GM04504 (cell line): ENCODE measurements around the gene BMP6.
"Not testable (repeated sequence)": the region's sequence is repeated elsewhere in the genome, so short reads cannot be mapped to it uniquely, and the experiment has no call there.

Experiments used
- DNase-seq: peaks from one replicate; pipeline ENCODE4 v3.0.0-alpha.2; 2012; ENCODE audit warnings: low read depth

The BMP6 gene

DNA sequence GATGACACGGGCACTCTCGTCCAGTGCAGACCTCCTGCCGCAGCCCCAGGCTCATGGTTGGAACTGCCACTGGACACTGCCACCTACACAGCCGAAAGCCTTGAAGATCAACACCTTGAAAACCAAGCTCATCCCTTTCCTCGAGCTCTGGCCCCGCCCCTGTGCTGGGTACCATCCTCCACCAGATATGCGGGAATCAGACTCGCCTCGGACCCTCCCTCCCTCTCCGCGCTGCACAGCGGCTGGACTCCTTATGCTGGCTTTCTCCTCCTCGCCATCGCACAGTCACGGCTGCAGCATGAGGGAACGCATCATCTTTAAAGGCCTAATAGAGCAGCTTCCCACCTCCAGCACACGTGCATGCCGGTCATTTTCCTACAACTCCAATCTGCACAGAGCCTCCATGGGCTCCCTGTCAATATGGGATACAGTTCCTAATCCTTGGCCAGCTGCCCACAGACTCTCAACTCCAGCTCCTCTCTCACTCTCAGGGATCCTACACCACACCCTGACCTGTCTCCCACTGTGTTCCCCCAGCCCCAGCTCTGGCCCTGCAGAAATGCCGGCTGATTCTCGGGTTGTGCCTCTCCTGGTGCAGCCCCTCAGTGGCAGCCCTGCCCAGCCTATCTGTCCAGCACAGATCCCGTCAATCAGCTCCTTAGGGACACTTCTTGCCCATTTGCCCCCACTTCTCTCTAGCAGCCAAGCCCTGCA, 161.5 kb downstream of the BMP6 start:
- no peak for DNase-seq

- DNase-seq, result no peak
These were observed 162.9 kb downstream of the BMP6 start for GRCh38 chr6:7888587-7889357.

- DNase-seq, result no peak
These were observed 165.4 kb downstream of the BMP6 start for GRCh38 chr6:7891078-7891872.

DNA sequence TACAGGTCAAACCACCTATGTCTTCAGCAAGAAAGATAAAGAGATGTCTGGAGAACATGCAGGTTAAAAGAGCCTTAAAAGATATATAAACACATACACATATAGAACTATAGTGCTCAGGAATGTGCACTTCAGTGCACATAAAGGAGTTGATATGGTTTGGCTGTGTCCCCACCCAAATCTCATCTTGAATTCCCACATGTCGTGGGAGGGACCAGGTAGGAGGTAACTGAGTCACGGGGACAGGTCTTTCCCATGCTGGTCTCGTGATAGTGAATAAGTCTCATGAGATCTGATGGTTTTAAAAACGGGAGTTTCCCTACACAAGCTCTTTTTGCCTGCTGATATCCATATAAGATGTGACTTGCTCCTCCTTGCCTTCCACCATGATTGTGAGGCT, 166.5 kb downstream of the BMP6 start:
- not testable (repeated sequence) for DNase-seq

DNA sequence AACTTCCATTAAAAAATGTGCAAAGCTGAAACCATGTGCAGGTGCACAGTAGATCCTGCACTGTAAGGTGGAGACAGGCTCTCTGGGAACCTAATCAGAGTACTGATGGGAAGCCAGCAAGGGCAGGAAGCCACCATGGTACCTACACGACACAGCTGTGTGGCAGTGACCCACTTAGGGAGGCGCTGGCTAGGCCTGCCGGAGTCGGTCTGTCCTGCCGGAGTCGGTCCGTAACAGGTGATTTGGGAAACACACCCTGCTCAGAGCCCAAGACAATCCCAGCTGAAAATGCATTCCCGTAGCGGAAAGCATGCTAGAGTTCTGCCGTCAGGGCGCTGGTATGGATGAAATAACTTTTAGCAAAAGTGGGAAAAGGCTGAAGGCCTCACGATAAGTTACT, 167.4 kb downstream of the BMP6 start:
- DNase-seq, result no peak

DNA sequence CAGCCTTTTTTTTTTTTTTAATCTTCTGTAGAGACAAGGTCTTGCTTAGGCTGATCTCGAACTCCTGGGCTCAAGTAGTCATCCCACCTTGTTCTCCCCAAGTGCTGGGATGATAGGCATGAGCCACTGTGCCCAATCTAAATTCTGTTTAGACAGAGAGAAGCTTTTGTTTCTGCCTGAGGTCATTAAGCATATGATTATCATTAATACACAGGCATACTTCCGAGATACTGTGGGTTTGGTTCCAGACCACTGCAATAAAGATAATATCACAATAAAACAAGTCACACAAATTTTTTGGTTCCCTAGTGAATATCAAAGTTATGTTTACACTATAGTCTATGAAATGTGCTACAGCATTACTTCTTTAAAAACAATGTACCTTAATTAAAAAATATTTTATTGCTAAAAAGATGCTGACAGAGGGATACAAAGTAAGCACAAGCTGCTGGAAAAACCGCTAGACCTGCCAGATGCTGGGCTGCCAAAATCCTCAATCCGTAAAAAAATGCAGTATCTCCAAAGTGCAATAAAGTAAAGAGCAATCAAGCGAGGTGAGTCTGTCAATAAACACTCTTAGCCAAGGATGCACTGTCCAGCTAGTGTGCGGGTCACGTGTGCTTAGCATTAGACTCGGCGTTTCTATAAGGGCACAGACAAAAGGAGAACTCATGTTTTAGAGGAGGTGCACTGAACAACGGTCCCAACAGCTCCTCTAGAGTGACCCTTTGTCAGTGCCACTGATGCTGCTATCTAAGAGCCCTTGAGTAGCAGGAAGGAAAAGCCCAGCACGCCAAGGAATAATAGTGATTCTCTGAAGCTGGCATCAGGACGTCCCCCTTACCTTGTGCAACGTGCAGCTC, 168.6 kb downstream of the BMP6 start:
- DNase-seq, result no peak

- DNase-seq, result no peak
These were observed 169.2 kb downstream of the BMP6 start for GRCh38 chr6:7895125-7895423.

- no peak for DNase-seq
These were observed 170.6 kb downstream of the BMP6 start for GRCh38 chr6:7896465-7896987.

DNA sequence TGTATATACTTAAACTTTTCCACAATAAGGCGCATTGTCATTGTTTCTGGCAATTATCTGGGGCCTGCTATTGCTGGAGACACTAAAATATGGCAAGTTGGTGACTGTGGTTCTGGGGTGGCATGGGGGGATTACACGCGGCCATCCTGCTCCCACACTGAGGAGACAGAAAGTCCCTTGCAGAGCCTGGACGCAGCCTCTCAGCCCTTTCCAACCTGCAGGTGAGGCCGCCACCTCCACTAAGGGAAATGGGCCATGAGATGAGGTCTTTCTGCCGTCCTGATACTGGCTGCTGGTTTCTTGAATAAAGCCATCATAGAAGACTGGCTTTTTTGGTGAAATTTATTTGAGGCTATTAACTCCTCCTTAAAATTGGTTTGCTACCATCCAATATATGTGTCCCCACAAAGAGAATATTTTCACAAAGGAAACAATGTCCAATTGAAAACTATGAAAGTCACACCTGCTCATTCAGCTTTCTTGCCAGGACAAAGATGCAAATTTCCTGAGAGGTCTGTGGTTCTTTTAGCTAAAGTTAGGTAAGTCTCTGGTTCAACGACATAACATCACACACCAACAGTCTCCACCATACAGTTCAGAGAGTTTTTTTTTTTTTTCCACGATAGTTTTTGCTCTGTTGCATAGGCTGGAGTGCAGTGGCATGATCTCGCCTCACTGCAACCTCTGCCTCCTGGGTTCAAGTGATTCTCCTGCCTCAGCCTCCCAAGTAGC, 171.7 kb downstream of the BMP6 start:
- DNase-seq, result no peak

DNA sequence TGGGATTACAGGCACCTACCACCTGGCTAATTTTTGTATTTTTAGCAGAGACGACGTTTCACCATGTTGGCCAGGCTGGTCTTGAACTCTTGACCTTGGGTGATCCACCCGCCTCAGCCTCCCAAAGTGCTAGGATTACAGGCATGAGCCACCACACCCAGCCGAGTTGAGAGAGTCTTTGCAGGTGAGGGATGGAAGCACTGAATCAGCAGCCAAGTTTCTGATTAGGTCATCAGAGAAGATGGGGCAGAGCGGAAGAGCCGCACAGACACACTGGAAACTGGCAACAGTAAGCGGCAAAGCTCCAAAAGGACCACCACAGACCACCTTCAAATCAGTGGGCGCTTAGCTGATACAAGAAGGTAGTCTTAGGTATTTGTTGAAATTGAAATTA, 172.3 kb downstream of the BMP6 start:
- DNase-seq, result not testable (repeated sequence)

DNA sequence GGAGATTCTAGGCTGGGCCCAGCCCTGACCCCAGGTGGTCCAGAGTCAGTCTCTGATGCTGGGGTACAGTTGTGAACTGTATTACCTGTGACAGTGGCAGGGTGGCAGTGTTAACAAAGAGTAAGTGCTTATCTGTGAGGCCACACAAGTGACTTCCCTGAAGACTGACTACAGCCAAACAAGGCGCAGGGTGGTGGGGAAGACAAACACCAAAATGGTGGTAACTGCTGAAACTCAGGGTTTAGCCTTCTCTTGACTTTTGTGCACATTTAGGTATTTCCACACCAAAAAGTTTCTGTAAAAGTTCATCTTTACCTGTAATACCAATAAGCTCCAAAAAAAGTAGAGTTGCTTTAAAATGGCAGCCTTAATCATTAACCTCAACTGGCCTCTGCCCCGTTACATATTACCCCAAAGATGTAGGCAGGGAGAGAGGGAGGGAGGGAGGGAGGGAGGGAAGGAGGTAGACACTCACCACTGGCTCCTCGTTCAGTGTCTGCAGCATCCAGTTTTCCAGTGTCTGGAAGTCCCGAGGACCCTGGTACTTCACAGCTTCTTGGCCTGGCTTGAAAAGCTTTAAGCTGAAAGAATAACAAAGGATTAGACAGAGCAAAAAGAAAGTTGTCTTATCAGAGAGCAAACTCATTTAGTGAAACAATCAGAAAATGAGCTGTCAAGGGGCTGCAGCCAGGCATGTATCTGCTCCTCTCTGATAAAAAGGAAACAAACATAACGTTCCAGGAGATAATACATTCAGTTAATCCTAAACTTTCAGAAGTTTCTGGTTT, 173.4 kb downstream of the BMP6 start:
- no peak for DNase-seq

- DNase-seq, result no peak
These were observed 174.0 kb downstream of the BMP6 start for GRCh38 chr6:7899889-7900213.

DNA sequence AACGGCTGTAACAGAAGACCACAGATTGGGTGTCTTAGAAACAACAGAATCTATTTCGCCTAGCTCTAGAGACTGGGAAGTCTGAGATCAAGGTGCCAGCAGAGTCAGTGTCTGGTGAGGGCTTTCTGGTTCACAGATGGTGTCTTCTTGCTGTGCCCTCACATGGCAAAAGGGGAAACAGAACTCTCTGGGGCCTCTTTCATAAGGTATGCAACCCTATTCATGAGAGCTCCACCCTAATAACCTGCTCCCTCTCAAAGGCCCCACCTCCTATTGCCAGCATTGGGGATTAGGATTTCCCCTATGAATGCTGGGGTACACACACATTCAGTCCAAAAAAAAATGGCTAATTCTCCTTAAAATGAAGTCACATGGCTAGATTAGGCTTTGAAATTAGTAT, 174.7 kb downstream of the BMP6 start:
- no peak for DNase-seq

GRCh38 chr6:7901056-7901455, 175.2 kb downstream of the BMP6 start:
- DNase-seq, result no peak

GRCh38 chr6:7901780-7902179, 175.9 kb downstream of the BMP6 start:
- no peak for DNase-seq

- DNase-seq, result no peak
These were observed 176.3 kb downstream of the BMP6 start for GRCh38 chr6:7902221-7902620.

DNA sequence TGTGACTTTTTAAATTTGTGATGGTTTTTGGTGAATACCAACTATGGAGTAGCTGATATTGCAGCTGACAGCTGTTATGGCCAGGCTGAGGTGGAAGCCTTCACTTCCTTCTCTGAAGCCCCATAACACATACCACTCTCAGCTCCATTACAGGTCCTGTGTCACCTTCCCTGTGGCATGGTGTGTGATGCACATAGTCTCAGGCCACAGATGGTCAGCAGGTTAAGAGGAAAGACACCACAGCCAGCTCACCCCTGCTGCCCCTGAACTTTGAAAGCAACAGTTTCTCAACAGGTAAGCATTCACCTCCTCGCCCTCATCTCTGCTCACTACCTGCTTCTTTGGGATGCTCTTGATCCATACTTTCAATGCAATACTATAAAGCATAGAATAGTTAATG, 177.0 kb downstream of the BMP6 start:
- DNase-seq, result no peak

DNA sequence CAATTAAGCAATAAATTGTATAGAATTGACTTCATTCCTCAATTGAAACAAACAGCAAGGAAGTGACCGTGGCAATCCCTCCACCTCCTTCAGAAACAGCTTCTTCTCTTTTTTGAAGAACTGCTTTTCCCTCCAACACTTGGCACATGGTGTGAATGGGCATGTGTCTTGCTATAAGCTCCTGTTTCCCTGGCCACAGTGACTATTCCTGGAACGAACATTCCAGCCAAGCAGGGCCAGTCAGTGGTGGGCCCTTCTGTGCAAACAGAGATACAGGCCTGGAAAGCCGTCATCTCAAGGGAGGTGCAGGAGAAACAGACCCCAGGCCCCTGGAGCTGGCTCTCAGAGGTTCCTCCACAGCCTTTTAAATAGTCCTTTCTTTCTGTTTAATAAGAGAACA, 177.8 kb downstream of the BMP6 start:
- DNase-seq, result no peak

- DNase-seq, result no peak
These were observed 178.9 kb downstream of the BMP6 start for GRCh38 chr6:7904654-7905319.

DNA sequence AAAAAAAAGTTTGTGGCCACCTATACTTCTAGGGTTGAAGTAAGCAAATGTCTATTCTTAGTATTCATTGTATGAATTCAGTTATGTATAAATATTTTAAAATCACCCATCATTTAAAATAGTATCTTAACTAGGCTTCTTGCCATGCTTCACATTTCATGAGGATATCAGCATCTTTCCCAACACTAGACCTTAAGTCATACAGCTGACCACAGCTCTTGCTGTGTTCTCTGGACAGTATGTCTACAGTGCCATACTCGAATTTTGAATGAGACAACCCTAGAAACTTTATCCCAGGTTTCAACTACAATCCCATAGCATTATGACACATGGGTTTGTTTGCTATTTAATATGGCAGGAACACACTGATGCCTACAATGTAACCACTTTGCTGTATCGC, 179.5 kb downstream of the BMP6 start:
- no peak for DNase-seq
